22Rv1 (cell line): ENCODE results near the gene DHRS3.

Experiments
- H3K27ac ChIP-seq: fragments of 450-650 bp; 2 replicates; pipeline ENCODE4 v1.5.1; 2017
- ZFX ChIP-seq: fragments of 450-650 bp; IDR thresholded peaks from 2 replicates; pipeline ENCODE4 v1.6.1; 2017; ENCODE audit warnings: antibody characterized with exemption, borderline replicate concordance
- TF ChIP-seq, protein P1 (sequence below): fragments of 450-650 bp; IDR thresholded peaks from 2 replicates; pipeline ENCODE4 v1.5.1; 2017; ENCODE audit warnings: mild to moderate bottlenecking

Gene DHRS3

DNA sequence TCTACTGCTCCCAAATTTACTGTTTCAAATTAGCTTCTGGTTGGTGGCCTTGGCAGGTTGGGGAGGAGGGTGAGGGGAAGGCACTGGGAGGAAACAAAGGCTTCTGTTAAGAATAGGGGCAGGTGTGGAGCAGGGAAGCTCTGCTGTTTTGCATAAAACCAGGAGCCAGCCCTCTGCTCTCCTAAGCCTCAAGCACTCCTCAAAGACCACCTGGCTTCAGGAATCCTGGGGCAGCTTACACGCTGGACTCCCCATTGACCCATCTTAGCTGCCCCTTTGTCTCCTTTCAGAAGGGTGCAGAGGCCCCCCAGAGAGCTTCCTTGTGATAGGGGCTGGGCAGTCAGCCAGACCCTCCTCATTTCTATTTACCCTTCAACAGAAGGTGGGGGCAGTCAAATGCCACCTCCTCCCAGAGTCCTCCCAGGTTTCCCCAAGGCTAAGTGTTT lies 11.5 kb upstream of the DHRS3 start:
- no peak overlapping the region for H3K27ac ChIP-seq
- no peak for TF ChIP-seq ZFX
- TF ChIP-seq, protein P1, sequence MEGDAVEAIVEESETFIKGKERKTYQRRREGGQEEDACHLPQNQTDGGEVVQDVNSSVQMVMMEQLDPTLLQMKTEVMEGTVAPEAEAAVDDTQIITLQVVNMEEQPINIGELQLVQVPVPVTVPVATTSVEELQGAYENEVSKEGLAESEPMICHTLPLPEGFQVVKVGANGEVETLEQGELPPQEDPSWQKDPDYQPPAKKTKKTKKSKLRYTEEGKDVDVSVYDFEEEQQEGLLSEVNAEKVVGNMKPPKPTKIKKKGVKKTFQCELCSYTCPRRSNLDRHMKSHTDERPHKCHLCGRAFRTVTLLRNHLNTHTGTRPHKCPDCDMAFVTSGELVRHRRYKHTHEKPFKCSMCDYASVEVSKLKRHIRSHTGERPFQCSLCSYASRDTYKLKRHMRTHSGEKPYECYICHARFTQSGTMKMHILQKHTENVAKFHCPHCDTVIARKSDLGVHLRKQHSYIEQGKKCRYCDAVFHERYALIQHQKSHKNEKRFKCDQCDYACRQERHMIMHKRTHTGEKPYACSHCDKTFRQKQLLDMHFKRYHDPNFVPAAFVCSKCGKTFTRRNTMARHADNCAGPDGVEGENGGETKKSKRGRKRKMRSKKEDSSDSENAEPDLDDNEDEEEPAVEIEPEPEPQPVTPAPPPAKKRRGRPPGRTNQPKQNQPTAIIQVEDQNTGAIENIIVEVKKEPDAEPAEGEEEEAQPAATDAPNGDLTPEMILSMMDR, result no peak

GRCh38 chr1:12627296-12627695 lies 9.3 kb upstream of the DHRS3 start:
- TF ChIP-seq, protein P1, result no peak
- no peak for TF ChIP-seq ZFX
- no peak overlapping the region for H3K27ac ChIP-seq

DNA sequence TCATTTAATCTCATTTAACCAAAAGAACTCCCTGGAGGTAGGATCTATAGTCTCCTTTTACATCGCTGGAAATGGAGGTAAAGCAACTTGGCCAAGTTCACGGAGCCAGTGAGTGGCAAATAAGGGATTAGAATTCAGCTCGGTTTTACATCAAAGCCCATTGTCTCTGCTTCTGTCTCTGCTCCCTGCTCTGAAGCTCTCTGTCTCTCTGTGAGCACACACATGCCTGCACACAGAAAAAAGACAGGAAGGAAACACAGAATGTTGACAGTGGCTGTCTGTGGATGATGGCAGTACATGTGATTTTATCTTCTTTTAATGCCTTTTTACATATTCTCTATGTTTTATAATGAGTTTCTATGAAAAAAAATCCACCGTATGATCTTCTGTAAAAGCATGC lies 8.9 kb upstream of the DHRS3 start:
- TF ChIP-seq ZFX, result no peak
- TF ChIP-seq, protein P1, result no peak
- H3K27ac ChIP-seq, result no peak overlapping the region

DNA sequence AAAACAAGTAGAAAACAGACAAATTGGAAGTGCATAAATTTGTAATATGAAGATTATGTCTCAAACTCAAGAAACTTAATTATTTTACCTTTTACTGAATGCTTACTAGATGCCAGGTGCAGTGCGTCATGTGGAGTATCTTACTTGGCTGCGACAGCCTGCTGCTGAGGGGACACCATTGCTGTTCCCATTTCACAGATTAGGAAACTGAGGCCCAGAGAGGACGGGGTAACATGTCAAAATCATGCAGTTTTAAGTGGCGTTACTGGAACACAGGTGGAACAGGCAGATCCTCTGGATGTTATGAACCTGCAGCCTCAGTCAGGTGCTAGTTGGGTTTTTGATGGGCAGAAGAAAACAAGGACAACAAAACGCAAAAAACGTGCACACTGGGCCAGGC lies 7.3 kb upstream of the DHRS3 start:
- H3K27ac ChIP-seq, result no peak overlapping the region
- TF ChIP-seq, protein P1, result no peak
- TF ChIP-seq ZFX, result no peak

DNA sequence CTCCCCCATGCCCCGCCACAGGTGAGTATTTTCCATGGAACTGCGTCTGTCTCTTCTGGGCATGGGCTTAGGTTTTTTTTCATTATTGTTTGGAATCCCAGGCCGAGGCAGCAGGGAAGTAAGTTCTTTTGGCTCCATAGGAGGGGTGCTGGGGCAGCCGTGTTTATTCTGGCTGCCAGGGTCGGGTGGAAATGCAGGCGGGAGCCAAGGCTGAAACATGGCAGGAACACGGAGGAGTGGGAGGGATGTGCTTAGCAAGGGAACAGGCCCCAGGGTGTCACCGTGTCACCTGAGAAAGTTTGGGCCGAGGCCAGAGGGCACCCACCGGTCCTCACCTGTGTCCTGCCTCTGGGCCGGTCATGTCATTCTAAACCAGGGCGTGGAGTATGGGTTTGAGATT lies 4.5 kb upstream of the DHRS3 start:
- TF ChIP-seq, protein P1, result no peak
- TF ChIP-seq ZFX, result no peak
- H3K27ac ChIP-seq, result no peak overlapping the region

GRCh38 chr1:12621346-12622335 lies 3.6 kb upstream of the DHRS3 start:
- TF ChIP-seq, protein P1, result no peak
- TF ChIP-seq ZFX, result no peak
- H3K27ac ChIP-seq, result no peak overlapping the region

- no peak for TF ChIP-seq ZFX
- TF ChIP-seq, protein P1, result no peak
- no peak overlapping the region for H3K27ac ChIP-seq
Measured at GRCh38 chr1:12620931-12621330, 2.9 kb upstream of the DHRS3 start.
